ENCODE results near the gene ACTR8. TPM values are rescaled to one million over a fixed set of nuclear protein-coding genes. Genes with fewer than 3 reads are reported as not detected.

The ACTR8 gene
- total and polyA plus RNA-seq, 2 of the 13 experiments (the other 11 are each of a cell fraction or from before 2014, with no cell fraction given) = 15.5 to 29.0 TPM

DNA sequence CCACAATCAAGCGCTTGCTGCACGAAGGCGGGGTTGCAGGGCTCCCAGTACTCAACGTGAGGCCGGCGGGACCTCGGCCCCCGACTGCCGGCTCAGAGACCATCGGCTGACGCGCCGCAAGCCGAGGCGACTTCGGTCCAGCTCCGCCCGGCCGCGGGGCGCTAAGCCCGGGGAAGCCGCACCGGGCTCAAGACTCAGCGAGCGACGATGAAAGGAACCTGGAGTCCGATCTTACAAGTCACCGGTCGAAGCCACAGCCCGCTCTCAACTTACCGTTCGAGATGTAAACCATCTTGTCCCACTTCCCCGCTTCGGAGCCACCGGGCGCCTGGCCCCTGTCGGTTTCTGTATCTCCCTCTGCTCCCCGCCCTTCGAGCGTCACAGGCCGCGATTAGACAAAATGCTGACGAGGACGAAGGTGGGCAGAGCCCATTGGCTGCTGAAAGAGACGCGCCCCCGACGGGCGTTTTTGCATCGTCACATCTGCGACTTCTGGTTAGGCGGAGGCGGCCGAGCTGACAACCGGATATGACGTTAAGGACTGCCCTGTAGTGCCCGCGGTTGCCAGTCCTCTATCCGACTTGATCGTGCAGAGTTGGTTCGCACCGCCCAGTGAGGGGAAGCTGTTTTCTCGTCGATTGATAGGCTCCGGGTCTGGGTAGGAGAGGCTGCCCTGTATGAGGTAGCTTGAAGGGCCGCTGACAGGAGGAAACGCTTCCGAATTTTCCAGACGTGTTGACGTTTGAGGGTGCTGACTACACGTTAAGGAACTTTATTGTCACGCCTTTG is 9.7 kb upstream of the ACTR8 start, which contains the start of gene SELENOK (continued):
- no peak for TF ChIP-seq ZNF44 (CRISPR knock-in tag; IDR thresholded peaks at IDR 0.05)
- no peak for TF ChIP-seq RFX1 (IDR thresholded peaks at IDR 0.05)
- TF ChIP-seq, protein P1, sequence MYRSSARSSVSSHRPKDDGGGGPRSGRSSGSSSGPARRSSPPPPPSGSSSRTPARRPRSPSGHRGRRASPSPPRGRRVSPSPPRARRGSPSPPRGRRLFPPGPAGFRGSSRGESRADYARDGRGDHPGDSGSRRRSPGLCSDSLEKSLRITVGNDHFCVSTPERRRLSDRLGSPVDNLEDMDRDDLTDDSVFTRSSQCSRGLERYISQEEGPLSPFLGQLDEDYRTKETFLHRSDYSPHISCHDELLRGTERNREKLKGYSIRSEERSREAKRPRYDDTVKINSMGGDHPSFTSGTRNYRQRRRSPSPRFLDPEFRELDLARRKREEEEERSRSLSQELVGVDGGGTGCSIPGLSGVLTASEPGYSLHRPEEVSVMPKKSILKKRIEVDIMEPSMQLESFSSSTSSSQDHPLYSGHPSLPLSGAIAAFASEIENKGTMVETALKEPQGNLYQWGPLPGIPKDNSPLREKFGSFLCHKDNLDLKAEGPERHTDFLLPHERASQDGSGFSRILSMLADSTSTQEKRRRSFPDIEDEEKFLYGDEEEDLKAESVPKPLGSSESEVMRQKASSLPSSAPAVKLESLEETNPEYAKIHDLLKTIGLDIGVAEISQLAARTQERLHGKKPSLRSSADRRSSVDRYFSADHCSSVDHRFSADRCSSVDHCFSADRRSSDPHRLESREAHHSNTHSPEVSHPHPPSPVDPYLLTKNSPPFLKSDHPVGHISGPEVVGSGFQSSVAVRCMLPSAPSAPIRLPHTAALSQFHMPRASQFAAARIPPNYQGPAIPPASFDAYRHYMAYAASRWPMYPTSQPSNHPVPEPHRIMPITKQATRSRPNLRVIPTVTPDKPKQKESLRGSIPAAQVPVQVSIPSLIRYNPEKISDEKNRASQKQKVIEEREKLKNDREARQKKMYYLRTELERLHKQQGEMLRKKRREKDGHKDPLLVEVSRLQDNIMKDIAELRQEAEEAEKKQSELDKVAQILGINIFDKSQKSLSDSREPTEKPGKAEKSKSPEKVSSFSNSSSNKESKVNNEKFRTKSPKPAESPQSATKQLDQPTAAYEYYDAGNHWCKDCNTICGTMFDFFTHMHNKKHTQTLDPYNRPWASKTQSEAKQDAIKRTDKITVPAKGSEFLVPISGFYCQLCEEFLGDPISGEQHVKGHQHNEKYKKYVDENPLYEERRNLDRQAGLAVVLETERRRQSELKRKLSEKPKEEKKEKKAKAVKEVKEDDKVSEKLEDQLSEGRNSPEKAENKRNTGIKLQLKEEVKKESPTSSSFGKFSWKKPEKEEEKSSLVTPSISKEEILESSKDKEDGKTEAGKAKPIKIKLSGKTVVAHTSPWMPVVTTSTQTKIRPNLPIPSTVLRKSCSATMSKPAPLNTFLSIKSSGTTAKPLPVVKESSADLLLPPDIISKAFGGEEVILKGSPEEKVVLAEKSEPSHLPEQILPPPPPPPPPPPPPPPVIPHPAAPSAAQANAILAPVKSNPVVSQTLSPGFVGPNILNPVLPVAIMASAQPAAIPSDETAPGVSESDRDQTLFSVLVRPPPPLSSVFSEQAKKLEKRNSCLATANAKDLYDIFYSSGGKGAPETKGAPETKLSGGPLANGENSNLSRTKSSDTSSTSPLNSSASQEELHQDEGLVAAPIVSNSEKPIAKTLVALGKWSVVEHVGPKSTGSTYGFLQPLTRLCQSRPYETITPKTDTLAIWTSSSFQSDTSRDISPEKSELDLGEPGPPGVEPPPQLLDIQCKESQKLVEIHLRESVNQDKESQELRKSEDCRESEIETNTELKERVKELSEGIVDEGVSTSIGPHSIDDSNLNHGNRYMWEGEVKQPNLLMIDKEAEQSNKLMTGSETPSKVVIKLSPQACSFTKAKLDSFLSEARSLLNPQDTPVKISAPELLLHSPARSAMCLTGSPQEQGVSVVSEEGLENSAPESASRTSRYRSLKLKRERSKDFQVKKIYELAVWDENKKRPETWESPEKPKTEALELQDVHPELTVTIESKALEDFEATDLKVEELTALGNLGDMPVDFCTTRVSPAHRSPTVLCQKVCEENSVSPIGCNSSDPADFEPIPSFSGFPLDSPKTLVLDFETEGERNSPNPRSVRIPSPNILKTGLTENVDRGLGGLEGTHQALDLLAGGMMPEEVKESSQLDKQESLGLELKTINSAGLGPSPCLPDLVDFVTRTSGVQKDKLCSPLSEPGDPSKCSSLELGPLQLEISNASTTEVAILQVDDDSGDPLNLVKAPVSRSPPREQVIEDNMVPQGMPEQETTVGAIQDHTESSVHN (CRISPR knock-in tag; IDR thresholded peaks at IDR 0.05) = no peak
- TF ChIP-seq ZNF383 (CRISPR knock-in tag; IDR thresholded peaks at IDR 0.05; ENCODE audit: borderline replicate concordance) = no peak
- peak; percentile 99 for TF ChIP-seq HOXA3 (CRISPR knock-in tag; IDR thresholded peaks at IDR 0.05)
- TF ChIP-seq, protein P2, sequence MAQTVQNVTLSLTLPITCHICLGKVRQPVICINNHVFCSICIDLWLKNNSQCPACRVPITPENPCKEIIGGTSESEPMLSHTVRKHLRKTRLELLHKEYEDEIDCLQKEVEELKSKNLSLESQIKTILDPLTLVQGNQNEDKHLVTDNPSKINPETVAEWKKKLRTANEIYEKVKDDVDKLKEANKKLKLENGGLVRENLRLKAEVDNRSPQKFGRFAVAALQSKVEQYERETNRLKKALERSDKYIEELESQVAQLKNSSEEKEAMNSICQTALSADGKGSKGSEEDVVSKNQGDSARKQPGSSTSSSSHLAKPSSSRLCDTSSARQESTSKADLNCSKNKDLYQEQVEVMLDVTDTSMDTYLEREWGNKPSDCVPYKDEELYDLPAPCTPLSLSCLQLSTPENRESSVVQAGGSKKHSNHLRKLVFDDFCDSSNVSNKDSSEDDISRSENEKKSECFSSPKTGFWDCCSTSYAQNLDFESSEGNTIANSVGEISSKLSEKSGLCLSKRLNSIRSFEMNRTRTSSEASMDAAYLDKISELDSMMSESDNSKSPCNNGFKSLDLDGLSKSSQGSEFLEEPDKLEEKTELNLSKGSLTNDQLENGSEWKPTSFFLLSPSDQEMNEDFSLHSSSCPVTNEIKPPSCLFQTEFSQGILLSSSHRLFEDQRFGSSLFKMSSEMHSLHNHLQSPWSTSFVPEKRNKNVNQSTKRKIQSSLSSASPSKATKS (CRISPR knock-in tag; IDR thresholded peaks at IDR 0.05) = no peak
- TF ChIP-seq GTF3A (CRISPR knock-in tag; conservative IDR thresholded peaks at IDR 0.05) = no peak
- TF ChIP-seq, protein P3, sequence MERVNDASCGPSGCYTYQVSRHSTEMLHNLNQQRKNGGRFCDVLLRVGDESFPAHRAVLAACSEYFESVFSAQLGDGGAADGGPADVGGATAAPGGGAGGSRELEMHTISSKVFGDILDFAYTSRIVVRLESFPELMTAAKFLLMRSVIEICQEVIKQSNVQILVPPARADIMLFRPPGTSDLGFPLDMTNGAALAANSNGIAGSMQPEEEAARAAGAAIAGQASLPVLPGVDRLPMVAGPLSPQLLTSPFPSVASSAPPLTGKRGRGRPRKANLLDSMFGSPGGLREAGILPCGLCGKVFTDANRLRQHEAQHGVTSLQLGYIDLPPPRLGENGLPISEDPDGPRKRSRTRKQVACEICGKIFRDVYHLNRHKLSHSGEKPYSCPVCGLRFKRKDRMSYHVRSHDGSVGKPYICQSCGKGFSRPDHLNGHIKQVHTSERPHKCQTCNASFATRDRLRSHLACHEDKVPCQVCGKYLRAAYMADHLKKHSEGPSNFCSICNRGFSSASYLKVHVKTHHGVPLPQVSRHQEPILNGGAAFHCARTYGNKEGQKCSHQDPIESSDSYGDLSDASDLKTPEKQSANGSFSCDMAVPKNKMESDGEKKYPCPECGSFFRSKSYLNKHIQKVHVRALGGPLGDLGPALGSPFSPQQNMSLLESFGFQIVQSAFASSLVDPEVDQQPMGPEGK (CRISPR knock-in tag; IDR thresholded peaks at IDR 0.05) = peak; percentile 16; the same call in 1 of the 2 replicates
- TF ChIP-seq MAFF (IDR thresholded peaks at IDR 0.05; ENCODE audit: low read depth, low read length) = peak; percentile 95
- TF ChIP-seq KDM2A (CRISPR knock-in tag; IDR thresholded peaks at IDR 0.05; ENCODE audit: borderline replicate concordance, low read depth) = peak; percentile 89

All from HepG2 (cell line).